Measurements from ENCODE around the gene KEL.

DNA sequence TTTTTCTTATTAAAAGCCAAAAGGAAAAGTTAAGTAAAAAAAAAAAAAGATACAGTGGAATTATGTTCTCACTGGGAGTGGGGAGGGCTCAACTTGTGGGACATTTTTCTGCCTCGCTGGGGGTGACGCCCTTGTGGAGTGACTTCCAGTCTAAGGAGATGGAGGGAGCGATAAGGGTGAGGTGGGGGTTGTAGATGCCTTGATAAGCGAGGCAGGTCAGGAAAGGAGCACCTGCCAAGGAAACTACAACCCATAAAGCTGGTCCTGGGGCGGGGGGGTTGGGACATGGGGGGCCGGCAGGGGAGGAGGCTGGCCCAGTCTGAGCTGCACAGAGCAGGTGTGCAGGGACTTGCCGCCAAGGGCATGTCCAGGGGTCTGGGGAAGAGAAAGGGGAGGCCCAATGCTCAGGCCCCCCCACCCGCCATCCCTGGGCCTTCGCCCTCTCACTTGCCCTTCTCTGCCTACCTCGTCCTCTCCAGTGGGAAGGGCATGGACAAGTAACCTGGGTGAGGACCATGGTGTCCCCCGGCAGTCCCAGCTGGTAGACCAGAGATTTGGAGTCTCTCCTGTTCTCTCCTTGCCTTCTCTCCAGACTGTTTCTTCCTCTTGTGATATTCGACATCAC is 26.1 kb downstream of the KEL start:
- TF ChIP-seq, protein P1, sequence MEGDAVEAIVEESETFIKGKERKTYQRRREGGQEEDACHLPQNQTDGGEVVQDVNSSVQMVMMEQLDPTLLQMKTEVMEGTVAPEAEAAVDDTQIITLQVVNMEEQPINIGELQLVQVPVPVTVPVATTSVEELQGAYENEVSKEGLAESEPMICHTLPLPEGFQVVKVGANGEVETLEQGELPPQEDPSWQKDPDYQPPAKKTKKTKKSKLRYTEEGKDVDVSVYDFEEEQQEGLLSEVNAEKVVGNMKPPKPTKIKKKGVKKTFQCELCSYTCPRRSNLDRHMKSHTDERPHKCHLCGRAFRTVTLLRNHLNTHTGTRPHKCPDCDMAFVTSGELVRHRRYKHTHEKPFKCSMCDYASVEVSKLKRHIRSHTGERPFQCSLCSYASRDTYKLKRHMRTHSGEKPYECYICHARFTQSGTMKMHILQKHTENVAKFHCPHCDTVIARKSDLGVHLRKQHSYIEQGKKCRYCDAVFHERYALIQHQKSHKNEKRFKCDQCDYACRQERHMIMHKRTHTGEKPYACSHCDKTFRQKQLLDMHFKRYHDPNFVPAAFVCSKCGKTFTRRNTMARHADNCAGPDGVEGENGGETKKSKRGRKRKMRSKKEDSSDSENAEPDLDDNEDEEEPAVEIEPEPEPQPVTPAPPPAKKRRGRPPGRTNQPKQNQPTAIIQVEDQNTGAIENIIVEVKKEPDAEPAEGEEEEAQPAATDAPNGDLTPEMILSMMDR (conservative IDR thresholded peaks at IDR 0.05; ENCODE audit: low read depth, low read length) = no peak
- TF ChIP-seq RAD21 (IDR thresholded peaks at IDR 0.05; ENCODE audit: low read length) = no peak
- no peak for TF ChIP-seq POLR2A (IDR thresholded peaks at IDR 0.05; ENCODE audit: low read depth, low read length)
